ENCODE data around the gene TMEM134. TPM values are rescaled to one million over a fixed set of nuclear protein-coding genes. Genes with fewer than 3 reads are reported as not detected.

The TMEM134 gene
- total and polyA plus RNA-seq, 9 of the 15 experiments (the other 6 are each of a cell fraction or from before 2014, with no cell fraction given), result 0.63 to 48.4 (median 10.7) TPM

GRCh38 chr11:67448220-67448609, 20.8 kb downstream of the TMEM134 start (continued):
- TF ChIP-seq YY1 (IDR thresholded peaks at IDR 0.05; ENCODE audit: borderline replicate concordance in 1 of 3, control insufficient read depth in 1 of 3, extremely low read depth in 1 of 3, insufficient read depth in 3 of 3, insufficient read length in 1 of 3, insufficient replicate concordance in 2 of 3, low read depth in 1 of 3, low read length in 2 of 3), result no peak
- TF ChIP-seq, protein P1, sequence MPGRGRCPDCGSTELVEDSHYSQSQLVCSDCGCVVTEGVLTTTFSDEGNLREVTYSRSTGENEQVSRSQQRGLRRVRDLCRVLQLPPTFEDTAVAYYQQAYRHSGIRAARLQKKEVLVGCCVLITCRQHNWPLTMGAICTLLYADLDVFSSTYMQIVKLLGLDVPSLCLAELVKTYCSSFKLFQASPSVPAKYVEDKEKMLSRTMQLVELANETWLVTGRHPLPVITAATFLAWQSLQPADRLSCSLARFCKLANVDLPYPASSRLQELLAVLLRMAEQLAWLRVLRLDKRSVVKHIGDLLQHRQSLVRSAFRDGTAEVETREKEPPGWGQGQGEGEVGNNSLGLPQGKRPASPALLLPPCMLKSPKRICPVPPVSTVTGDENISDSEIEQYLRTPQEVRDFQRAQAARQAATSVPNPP (IDR thresholded peaks at IDR 0.05; ENCODE audit: borderline replicate concordance, insufficient read depth, insufficient read length), result no peak

GRCh38 chr11:67445515-67445914, 23.5 kb downstream of the TMEM134 start:
- ChIA-PET CTCF (ENCODE audit: low intra/inter-chr PET ratio) (no interaction called here), POLR2A (interaction anchor here (0.6 to 1.2 kb wide), 2 partner anchors 11 to 44 kb away, joined by 3 to 5 read pairs; no protein-coding TSS in a partner anchor)
- in situ Hi-C loops (cut with MboI) (no loop called here), intact Hi-C loops (cut with micrococcal nuclease) (no loop called here)
- WGBS (ENCODE audit: insufficient coverage, low coverage, missing lambda C conversion rate), result 81% methylated on average over 5 of the region's 5 CpGs
- Histone ChIP-seq H3K9me3 (replicated peaks; ENCODE audit: control insufficient read depth, insufficient read depth, low read depth, low read length) (no peaks in the 10 kb centered on the region), H3K9me1 (ENCODE audit: control insufficient read depth, insufficient read depth, low read length) (no peaks in the 10 kb centered on the region), H3K36me3 (ENCODE audit: control insufficient read depth, insufficient read depth, low read length) (peaks cover 19% of the 10 kb centered on the region; the same call in 2 of the 3 replicates), H3K79me2 (ENCODE audit: control insufficient read depth, insufficient read depth, low read length) (peaks cover 13% of the 10 kb centered on the region), H3K4me3 (no peak overlapping the region), H3K4me1 (replicated peaks in 1 of 2; ENCODE audit: control insufficient read depth in 2 of 2, insufficient read depth in 2 of 2, low read length in 2 of 2) (peaks cover 7 to 44% of the 10 kb centered on the region in 2 experiments; a peak in 4 of 5 replicates), H3K27me3 (ENCODE audit: control insufficient read depth in 2 of 2, insufficient read depth in 2 of 2, low read length in 2 of 2) (no peaks in the 10 kb centered on the region), H3K27ac (ENCODE audit: extremely low read depth, low read depth, low read length) (no peak overlapping the region), H4K20me1 (replicated peaks; ENCODE audit: control insufficient read depth, insufficient read depth, low read length) (no peaks in the 10 kb centered on the region), H2AFZ (ENCODE audit: low read depth, low read length) (no peak overlapping the region), H3K9ac (ENCODE audit: insufficient read depth in 1 of 2, low read depth in 2 of 2, low read length in 2 of 2) (no peak overlapping the region), H3K4me2 (ENCODE audit: insufficient read depth, low read length) (no peak overlapping the region)
- FAIRE-seq, result no peak
- no peak for ATAC-seq
- BruUV-seq (replicated peaks), result no TSS peak
- TF ChIP-seq ZNF121 (CRISPR knock-in tag; conservative IDR thresholded peaks at IDR 0.05) (peak; percentile 88), CBX2 (IDR thresholded peaks at IDR 0.05; ENCODE audit: insufficient read depth, low read length, poor library complexity, severe bottlenecking) (no peak), NR2C1 (IDR thresholded peaks at IDR 0.05) (no peak), NR2C1 (tag; IDR thresholded peaks at IDR 0.05) (no peak)
- no peak for DNase-seq (ENCODE audit: extremely low read depth in 1 of 4, low spot score in 3 of 4)

All from K562 (cell line).